GM19395 (cell line): ENCODE data around the gene GAR1.
"Not testable (repeated sequence)": the region's sequence is repeated elsewhere in the genome, so short reads cannot be mapped to it uniquely, and the experiment has no call there.

Source experiments
- ATAC-seq: cut with Tn5 transposase; IDR thresholded peaks from one replicate; pipeline ENCODE4 v1.9.1; 2021; ENCODE audit warnings: mild to moderate bottlenecking, moderate library complexity; ENCODE audit not compliant: unreplicated experiment

The GAR1 gene

DNA sequence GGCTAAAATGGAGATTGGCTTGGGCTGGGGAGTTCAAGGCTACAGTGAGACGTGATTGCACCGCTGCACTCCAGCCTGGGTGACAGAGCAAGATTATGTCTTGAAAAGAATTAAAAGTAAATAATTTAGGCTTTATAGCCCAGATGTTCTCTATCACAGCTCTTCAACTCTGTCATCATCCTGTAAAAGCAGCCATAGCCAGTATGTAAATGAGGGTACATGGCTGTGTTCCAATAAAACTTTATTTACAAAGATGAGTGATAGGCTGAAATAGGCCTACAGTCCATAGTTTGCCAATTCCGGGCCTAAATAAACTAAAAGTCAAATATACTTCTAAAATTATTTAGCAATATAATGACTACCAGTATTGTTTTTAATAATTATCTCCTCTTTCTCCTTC, 21.4 kb downstream of the GAR1 start:
- ATAC-seq, result no peak

DNA sequence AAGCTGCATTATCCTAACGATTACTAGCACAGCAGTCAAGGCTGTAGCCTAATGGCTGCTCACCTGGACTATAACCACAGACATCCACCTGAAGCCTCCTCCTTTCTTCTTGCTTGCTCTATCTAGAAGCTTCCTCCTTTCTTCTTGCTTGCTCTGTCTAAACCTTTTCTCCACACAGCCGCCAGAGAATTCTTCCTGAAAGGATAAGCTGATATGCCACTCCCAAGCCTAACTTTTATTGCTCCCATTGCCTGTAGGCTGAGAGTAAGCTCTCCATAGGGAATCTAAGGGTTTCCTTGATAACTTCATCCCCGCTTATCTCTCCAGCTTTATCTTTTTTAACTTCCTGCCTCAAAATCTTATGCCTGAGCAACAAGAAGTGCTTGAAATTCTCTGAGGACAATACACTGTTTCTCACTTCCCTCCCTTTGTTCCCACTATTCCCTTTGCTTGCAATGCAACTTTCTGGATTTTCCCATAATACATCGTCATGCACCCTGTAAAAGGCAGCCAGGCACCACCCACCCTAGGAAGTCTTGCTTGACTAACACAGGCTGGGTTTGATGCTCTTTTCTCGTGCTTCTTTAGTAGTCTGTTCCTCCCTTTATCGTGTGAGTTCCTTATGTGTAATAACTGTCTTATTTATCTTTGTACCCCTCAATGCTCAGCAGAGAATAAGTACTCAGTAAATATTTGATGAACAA, 31.0 kb downstream of the GAR1 start:
- no peak for ATAC-seq

DNA sequence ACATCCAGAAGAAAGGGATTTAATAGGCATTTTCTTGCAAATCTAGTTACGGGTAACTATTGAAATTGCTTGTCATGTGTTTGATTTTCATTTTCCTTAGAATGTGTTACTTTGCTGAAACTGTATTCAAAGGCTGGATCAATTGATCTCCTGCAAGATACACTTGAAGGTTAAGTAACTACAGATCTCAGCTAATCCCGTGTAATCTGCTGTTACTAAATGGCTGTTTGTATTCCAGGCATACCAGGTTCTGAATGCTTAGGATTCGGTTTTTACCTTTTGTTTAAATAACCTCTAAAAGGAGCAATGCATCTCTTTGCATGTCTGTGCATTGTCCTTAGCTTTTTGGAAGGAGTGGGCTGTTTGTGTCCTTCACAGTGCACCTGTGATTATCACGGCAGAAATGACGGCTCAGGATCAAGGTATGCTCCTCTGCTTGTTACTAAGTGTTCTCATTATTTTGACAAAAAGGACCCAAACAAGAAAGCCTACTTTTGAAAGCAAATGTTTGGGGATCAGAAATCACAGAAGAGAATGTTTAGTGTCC, 32.4 kb downstream of the GAR1 start, which contains the start of gene LRIT3:
LRIT3 (plus strand) TSS at position 212 of the 547 bp plus-strand sequence; CDS start at position 307, 95 bp downstream.
- ATAC-seq, result no peak

DNA sequence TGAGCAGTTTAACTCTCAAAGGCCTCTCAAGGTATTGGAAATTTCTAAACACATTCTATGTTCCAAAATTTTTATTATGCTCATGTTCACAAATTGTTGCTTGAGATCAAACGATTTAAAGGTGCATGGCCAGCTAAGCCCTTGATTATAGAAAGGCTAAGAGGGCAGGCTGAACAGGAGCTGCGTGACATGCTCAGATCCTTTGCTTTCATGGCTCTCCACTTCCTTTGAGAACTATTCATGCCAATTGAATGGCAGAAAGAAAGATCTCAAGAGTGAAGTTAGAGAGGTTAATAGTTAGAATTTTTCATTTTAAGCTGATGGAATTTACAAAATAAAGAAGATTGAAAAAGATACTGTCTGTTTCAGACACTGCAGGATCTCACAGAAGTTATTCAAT, 32.9 kb downstream of the GAR1 start:
- no peak for ATAC-seq

DNA sequence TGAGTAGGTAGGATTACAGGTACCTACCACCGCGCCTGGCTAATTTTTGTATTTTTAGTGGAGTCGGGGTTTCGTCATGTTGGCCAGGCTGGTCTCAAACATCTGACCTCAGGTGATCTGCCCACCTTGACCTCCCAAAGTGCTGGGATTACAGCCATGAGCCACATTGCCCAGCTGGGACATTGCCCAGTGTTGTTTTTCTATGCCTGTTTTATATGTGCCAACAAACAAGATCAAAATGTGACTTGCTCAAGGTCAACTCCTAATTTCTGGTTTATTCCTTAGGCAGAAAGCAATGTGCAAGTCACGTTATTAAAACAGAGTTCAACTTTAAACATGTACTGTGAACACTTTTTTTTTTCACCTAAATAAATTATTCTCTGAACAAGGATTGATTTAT, 35.0 kb downstream of the GAR1 start:
- no peak for ATAC-seq

DNA sequence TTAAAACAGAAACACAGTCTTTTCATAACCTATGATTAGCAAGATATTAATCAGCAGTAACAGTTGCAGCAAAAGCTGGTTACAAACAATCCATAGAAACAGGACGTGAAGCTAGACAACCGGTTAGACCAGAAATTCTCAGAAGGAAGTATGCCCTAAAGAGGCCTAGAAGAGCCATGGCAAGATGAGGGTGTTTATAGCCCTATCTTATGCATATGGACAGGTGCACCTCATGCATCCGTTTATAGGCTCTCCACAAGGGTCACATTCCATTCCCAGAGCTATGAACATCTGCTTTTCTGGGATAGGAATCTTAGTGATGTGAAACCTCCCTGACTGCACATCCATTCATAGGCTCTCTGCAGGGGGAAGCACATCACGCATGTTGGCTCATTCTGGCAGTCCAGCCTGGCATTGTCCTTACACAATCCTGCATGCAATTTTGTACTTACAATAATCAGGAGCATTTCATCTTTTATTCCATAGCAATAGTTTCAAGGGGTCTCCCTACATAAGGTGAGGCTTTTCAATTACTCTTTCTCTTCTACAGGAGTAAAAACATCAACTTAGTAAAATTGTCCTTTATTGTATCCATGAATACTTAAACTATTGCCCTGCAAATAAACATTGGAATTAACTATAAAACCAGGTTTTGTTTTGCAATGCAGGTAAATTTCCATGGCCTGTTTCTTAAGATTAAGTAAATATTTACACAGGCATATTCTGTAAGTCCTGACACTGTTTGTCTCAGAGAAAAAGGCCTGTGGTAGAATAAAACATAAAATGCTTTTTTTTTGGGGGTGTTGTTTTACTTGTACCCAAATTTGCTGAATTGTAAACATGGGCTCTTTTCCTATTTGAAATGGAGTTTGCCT, 44.1 kb downstream of the GAR1 start:
- ATAC-seq, result not testable (repeated sequence)

DNA sequence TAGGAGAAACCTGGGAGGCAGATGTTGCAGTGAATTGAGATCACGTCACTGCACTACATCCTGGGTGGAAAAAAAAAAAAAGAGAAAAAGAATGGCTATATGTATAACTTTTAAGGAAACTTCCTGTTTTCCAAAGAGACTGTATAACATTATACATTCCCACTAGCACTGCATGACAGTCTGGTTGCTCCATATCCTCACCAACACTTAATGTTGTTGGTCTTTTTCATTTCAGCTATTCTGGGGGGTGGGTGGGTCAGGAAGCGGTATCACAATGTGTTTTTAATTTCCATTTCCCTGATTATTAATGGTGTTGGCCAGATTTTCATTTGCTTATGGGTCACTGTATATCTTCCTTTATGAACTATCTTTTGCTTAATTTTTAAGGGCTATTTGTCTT, 45.7 kb downstream of the GAR1 start:
- no peak for ATAC-seq

DNA sequence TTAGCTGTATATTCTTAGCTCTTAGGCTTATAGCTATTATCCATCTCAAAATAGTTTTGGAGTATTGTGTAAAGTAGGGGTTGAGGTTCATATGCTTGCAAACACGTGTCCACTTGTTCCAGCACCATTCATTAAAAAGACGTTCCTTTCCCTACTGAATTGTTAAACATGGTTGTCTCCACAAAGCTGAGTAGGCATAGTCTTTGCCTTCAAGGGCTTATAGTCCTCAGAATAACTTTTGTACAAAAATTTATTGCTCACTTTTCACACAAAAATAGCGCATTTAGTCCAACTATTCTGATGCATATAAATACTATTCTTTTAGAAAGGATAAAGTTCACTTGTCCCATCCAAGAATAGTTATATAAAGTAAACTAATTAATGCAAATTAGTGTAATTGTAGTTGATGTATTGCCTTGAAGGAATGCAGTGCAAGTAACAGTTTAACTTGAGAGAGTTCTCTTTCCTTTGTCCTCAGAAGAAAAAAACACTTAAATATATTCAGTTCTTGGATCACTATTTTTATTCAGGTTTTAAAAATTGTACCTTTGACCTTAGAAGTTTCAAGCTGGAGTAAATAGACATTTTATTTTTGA, 46.5 kb downstream of the GAR1 start:
- no peak for ATAC-seq

DNA sequence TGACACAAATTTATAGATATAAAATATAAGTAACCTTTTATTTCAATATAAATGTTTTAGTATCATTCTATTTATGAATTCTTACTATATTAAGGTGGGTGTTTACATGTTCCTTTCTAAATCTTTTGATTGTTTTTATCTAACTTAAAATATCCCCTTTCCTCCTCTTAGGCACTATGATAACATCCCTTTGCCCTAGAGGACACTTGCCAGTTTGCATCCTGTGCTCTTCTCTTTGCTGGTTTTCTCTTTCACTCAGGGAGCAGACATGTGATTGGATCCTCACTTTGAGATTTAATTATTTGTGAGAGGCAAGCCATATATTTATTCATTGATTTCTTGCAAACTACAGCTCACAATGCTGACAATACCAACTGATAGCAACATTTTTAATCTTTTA, 48.6 kb downstream of the GAR1 start:
- ATAC-seq, result no peak

DNA sequence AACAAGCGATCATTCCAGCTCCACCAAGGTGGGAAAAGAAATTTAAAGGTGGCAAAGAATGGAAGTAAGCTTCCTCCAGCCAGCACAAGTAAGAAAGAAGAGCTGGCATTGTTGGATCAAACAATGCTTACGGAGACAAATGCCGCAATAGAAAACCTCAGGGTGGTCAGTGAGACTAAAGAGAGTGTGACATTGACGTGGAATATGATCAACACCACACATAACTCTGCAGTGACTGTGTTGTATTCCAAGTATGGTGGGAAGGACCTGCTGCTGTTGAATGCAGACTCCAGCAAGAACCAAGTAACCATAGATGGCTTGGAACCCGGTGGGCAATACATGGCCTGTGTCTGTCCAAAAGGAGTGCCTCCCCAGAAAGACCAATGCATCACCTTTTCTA, 54.5 kb downstream of the GAR1 start:
- ATAC-seq, result no peak

DNA sequence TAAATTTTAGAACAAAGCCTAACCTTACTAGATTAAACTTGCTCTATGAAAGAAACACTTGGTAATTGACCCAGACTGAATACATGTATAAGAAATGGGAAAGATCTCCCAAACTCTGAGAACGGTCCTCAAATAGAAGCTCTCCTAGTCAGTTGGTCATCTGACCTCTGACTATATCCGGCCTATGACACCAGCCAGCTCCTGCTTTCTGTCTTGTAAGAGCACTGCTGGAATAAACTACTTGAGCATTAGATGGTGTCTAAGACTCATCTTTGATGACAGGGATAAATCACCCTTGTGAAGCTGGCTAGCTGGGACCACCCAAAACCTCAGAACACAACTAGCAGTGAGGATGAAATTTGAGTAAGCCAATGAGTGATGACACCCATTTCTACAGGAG, 56.5 kb downstream of the GAR1 start:
- no peak for ATAC-seq

DNA sequence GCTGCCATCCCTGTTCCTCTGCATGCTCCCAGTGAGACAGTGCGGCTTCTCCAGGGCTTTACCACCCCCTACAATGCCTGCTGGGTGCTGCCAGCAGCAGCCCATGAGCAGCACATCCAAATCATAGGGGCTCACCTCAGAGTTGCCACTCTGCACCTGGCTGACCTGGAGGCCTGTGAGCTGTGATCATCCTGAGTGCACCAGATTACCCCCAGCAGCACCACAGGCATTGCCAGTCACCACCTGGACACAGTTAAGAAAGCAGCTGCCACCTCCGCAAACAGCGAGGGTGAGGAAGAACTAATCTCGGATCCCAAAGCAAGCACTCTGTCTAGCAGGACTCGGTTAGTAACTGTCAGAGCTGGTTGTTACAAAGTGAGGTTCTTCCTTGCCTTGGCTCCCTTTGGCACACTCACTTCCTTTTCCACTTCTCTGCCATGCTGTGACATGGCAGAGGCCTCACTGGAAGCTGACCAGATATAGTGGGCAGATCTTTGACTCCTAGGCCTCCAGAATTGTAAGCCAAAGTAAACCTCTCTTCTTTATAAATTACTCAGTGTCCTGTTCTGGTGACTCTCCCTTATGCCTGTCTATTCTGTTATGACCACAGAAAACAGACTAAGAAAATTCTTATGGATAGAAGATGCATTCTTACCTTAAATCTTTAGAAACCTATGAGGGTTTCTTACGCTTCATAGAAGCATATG, 57.5 kb downstream of the GAR1 start:
- no peak for ATAC-seq

DNA sequence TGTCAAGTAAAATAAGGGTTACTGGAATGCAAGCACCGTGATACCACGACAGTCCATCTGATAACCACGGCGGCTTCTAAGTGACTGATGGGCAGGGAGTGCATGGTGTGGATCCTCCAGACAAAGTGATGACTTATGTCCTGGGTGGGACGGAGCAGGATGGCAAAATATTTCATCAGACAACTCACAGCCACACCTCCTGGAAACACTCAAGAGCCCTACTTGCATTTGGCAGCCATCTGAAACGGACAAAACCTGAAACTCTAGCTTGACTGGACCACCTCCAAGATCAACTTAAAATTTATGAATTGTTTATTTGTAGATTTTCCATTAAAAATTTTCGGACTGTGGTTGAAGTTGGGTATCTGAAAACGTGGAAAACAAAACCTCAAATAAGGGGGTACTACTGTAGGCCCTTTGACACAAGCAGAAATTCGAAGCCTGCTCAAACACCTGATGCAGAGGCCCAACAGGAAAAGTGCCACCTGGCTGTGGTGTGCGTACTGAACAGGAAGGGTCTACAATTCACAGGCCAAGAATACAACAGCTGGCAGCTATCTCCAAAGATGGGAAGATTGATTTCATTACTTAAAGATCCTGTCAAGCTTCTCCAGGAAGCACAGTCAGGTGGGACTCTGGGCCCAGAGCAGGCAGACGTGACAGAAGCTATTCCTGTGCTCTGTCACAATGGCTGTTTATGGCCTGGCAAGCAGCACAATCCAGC, 58.4 kb downstream of the GAR1 start:
- no peak for ATAC-seq
